ENCODE measurements around the gene AVPI1. TPM values are rescaled to one million over a fixed set of nuclear protein-coding genes. Genes with fewer than 3 reads are reported as not detected.
A peak's percentile ranks its signal among the peaks of the same experiment; 100 is the strongest.

AVPI1 gene
- total and polyA plus RNA-seq, 2 of the 13 experiments (the other 11 are each of a cell fraction or from before 2014, with no cell fraction given) = 39.8 to 61.2 TPM

DNA sequence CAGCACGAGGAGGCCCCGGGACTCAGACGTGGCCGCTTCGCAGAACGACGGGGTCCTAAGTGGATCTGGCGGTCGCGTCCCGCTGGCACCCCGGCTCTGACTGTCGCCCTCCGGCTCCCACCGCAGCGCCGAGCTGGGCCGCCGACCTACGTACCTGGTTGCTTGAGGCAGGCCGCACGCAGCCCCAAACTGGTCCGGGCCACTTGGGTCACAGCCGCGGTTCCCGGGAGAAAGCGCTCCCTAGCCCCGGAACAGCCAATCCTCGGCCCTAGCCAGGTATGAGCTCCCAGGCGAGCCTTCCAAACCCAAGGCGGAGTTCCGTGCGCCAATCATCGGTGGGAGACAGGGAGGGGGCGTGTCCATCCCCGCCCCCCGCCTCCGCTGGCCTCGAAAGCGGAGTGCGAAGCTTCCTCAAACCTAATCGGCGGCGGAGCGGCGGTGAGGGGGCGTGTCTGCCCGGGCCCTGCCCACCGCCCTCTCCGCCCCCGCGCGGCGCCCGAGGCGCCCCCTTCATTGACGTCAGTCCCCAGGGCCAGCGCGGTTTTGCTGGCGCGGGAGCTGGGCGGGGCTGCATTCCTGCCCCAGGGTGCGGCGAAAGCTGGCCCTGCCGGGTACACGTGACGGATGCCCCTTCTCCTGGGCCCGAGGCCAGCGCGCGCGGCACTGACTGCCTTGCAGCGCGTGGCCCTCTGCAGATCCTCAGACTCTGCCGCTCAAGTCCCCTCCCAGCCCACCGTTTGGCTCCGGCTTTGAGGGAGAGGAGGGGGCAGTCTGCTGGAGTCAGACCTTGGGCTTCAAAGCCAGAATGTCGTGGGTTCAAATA is at the start of gene AVPI1 (continued):
- TF ChIP-seq, protein P1, sequence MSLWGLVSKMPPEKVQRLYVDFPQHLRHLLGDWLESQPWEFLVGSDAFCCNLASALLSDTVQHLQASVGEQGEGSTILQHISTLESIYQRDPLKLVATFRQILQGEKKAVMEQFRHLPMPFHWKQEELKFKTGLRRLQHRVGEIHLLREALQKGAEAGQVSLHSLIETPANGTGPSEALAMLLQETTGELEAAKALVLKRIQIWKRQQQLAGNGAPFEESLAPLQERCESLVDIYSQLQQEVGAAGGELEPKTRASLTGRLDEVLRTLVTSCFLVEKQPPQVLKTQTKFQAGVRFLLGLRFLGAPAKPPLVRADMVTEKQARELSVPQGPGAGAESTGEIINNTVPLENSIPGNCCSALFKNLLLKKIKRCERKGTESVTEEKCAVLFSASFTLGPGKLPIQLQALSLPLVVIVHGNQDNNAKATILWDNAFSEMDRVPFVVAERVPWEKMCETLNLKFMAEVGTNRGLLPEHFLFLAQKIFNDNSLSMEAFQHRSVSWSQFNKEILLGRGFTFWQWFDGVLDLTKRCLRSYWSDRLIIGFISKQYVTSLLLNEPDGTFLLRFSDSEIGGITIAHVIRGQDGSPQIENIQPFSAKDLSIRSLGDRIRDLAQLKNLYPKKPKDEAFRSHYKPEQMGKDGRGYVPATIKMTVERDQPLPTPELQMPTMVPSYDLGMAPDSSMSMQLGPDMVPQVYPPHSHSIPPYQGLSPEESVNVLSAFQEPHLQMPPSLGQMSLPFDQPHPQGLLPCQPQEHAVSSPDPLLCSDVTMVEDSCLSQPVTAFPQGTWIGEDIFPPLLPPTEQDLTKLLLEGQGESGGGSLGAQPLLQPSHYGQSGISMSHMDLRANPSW (CRISPR knock-in tag; IDR thresholded peaks at IDR 0.05; ENCODE audit: borderline replicate concordance) = peak; percentile 53; the same call in 1 of the 2 replicates
- TF ChIP-seq POLR2AphosphoS5 (IDR thresholded peaks at IDR 0.05; ENCODE audit: low read depth, low read length) = peak; percentile 82
- no peak; the same call in 1 of the 2 replicates for TF ChIP-seq RAD51 (IDR thresholded peaks at IDR 0.05; ENCODE audit: borderline replicate concordance)
- TF ChIP-seq, protein P2, sequence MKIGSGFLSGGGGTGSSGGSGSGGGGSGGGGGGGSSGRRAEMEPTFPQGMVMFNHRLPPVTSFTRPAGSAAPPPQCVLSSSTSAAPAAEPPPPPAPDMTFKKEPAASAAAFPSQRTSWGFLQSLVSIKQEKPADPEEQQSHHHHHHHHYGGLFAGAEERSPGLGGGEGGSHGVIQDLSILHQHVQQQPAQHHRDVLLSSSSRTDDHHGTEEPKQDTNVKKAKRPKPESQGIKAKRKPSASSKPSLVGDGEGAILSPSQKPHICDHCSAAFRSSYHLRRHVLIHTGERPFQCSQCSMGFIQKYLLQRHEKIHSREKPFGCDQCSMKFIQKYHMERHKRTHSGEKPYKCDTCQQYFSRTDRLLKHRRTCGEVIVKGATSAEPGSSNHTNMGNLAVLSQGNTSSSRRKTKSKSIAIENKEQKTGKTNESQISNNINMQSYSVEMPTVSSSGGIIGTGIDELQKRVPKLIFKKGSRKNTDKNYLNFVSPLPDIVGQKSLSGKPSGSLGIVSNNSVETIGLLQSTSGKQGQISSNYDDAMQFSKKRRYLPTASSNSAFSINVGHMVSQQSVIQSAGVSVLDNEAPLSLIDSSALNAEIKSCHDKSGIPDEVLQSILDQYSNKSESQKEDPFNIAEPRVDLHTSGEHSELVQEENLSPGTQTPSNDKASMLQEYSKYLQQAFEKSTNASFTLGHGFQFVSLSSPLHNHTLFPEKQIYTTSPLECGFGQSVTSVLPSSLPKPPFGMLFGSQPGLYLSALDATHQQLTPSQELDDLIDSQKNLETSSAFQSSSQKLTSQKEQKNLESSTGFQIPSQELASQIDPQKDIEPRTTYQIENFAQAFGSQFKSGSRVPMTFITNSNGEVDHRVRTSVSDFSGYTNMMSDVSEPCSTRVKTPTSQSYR (CRISPR knock-in tag; IDR thresholded peaks at IDR 0.05; ENCODE audit: borderline replicate concordance) = peak; percentile 16; the same call in 1 of the 2 replicates
- TF ChIP-seq ZNF670 (CRISPR knock-in tag; IDR thresholded peaks at IDR 0.05; ENCODE audit: borderline replicate concordance) = no peak; the same call in 1 of the 2 replicates
- peak; percentile 58 for TF ChIP-seq SKI (IDR thresholded peaks at IDR 0.05; ENCODE audit: partially characterized antibody)
- TF ChIP-seq MAFG (CRISPR knock-in tag; IDR thresholded peaks at IDR 0.05) = no peak
- TF ChIP-seq ZNF780A (CRISPR knock-in tag; IDR thresholded peaks at IDR 0.05) = peak; percentile 91
- TF ChIP-seq, protein P3, sequence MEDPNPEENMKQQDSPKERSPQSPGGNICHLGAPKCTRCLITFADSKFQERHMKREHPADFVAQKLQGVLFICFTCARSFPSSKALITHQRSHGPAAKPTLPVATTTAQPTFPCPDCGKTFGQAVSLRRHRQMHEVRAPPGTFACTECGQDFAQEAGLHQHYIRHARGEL (CRISPR knock-in tag; IDR thresholded peaks at IDR 0.05) = no peak
- TF ChIP-seq ZNF383 (CRISPR knock-in tag; IDR thresholded peaks at IDR 0.05; ENCODE audit: borderline replicate concordance) = no peak
- TF ChIP-seq TEAD2 (CRISPR knock-in tag; IDR thresholded peaks at IDR 0.05) = peak; percentile 83; the same call in 1 of the 2 replicates
- peak; percentile 75; the same call in 1 of the 2 replicates for TF ChIP-seq ETV5 (CRISPR knock-in tag; IDR thresholded peaks at IDR 0.05; ENCODE audit: borderline replicate concordance)
- peak; percentile 92 for TF ChIP-seq ZNF430 (CRISPR knock-in tag; IDR thresholded peaks at IDR 0.05)
- TF ChIP-seq ZC3H13 (CRISPR knock-in tag; IDR thresholded peaks at IDR 0.05) = peak; percentile 95
- no peak for TF ChIP-seq ZKSCAN5 (CRISPR knock-in tag; IDR thresholded peaks at IDR 0.05)
- TF ChIP-seq KLF16 (CRISPR knock-in tag; IDR thresholded peaks at IDR 0.05) = peak in 1 of 2 experiments; percentile 93; a peak in 2 of 4 replicates
- TF ChIP-seq KLF15 (CRISPR knock-in tag; IDR thresholded peaks at IDR 0.05; ENCODE audit: borderline replicate concordance) = 0 out of 2 replicates have a peak, but pooled peaks have one; percentile 65
- peak; percentile 73; the same call in 1 of the 2 replicates for TF ChIP-seq SNAPC2 (CRISPR knock-in tag; IDR thresholded peaks at IDR 0.05)
- peak; percentile 81 for TF ChIP-seq ZMYM4 (CRISPR knock-in tag; IDR thresholded peaks at IDR 0.05)
- peak; percentile 66; the same call in 1 of the 2 replicates for TF ChIP-seq ZNF777 (CRISPR knock-in tag; IDR thresholded peaks at IDR 0.05)
- no peak; the same call in none of the 2 replicates for TF ChIP-seq ZNF33B (CRISPR knock-in tag; IDR thresholded peaks at IDR 0.05)
- peak; percentile 88 for TF ChIP-seq BORCS8-MEF2B (CRISPR knock-in tag; IDR thresholded peaks at IDR 0.05)
- TF ChIP-seq ZFP36 (IDR thresholded peaks at IDR 0.05; ENCODE audit: borderline replicate concordance, low read depth, low read length, partially characterized antibody) = no peak

All from HepG2 (cell line).